GM15510 (cell line): Measurements from ENCODE around the gene OSBPL2.

Experiments used
- POLR2A ChIP-seq: IDR thresholded peaks from 3 replicates; pipeline ENCODE4 v1.6.1; 2011; ENCODE audit warnings: borderline replicate concordance; ENCODE audit not compliant: insufficient read length; ENCODE audit errors: extremely low read depth

OSBPL2 gene

DNA sequence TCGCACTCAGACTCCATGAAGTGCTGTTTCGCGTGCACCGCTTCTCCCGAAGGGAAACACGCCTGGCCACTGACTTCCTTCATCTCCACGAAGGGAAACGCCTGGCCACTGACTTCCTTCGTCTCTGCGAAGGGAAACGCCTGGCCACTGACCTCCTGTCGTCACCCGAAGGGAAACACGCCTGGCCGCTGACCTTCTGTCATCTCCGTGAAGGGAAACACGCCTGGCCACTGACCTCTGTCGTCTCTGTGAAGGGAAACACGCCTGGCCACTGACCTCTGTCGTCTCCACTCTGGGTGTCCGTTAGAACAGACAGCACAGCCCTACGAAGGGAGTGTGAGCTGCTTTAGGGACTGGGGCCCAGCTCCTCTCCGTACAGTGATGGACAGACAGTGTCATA lies 47.4 kb downstream of the OSBPL2 start:
- TF ChIP-seq POLR2A = no peak

DNA sequence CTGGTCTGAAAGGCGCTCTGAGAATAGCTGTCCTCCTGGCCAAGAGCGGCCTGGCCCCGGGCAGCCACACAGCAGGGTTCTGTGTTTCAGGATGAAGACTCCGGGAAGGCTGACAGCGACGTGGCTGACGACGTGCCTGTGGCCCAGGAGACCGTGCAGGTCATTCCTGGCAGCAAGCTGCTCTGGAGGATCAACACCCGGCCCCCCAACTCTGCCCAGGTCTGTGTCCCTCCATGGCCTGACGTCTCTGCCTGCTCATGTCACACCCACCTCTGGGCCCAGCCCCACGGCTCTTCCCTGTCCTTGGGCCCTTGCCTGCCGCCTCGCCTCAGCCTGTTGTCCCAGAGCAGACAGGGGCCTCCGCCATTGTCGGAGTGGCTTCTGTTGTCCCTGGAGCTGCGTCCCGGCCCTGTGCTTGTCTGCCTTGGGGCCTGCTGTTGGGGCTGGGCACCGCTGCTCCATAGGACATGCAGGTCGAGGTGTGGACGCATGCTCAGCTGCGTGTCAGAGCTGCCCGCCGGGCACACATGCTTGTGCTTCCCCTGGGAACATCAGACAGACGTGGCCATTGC lies 48.3 kb downstream of the OSBPL2 start:
- TF ChIP-seq POLR2A = no peak

DNA sequence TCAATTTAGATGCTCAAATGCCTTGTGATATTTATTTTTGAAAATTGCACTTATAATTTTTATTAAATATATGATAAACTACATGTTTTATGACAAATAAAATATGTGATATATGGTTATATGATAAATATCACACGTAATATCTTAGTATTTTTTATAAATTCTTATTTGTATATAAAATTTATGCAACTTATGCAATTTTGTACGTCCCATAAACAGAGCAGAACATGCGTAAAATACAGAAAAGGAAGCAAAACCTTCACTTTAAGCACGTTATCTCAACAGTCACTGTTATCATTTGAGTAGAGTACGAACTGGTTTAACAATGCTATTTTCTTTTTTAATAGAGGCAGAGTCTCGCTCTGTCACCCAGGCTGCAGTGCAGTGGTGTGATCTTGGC lies 48.8 kb downstream of the OSBPL2 start:
- TF ChIP-seq POLR2A = no peak

DNA sequence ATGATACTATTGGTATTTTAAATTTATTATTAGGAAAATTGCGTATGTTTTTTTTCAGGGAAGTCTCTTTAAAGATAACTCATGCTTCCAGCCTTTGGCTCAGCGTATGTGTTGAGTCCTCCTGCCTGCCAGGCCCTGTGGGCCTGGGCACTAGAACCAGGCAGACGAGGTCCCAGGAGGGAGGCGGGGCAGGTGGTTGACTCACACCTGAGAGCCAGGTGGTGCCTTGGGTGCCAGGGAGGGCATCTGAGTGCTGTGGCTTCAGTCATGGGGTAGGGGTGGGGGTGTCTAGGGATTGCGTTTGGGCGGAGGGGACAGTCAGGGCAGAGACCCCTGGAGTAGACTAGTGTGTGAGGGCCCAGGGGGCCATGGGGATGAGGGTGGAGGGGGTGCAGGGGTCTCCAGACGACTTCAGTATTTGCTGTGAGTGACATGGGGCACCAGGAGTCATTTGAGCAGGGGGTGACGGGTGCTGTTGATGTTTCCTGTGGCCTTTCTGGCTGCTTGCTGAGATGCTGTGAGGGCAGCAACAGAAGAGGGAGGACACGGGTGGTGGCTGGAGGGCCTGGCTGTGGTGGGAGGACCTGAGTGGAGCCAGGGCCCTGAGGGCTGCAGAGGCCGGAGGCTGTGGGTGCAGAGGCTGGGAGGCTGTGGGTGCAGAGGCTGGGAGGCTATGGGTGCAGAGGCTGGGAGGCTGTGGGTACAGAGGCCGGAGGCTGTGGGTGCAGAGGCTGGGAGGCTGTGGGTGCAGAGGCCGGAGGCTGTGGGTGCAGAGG lies 49.6 kb downstream of the OSBPL2 start:
- no peak for TF ChIP-seq POLR2A

DNA sequence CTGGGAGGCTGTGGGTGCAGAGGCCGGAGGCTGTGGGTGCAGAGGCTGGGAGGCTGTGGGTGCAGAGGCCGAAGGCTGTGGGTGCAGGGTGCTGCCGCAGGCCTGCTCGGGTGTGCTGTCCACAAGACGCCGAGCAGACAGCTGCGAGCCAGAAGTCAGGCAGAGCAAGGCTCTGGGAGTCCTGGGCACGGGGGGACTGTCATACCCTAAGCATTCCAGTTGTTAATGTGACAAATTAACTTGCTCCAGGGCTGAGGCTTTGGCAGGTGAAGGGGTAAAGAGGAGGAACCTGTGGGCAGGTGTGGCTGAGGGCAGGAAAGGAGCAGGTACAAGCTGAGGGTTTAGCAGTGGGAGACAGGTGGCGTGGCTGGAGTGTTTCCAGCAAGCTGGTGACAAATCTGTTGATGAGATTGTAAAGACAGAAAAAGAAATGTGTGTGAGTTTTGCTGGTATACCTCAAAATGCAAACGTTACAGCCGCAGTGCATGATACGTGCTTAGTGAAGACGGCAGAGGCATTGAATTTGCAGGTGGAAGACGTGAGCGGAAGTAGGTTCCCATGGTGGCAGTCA lies 50.3 kb downstream of the OSBPL2 start:
- no peak for TF ChIP-seq POLR2A

DNA sequence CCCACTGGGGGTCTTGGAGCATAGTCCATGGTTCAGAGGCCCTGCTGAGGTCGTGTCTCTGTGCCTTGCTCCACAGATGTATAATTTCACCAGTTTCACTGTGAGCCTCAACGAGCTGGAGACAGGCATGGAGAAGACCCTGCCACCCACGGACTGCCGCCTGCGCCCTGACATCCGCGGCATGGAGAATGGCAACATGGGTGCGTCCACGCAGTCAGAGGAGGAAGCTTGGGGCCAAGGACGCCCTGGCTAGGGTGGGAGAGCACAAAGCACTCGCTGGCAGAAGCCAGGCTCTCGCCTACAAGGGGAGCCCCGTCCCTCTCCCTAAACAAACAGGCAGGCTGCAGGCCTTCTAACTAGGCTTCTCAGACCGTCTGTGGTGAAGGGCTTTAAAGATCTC lies 50.8 kb downstream of the OSBPL2 start:
- no peak for TF ChIP-seq POLR2A

DNA sequence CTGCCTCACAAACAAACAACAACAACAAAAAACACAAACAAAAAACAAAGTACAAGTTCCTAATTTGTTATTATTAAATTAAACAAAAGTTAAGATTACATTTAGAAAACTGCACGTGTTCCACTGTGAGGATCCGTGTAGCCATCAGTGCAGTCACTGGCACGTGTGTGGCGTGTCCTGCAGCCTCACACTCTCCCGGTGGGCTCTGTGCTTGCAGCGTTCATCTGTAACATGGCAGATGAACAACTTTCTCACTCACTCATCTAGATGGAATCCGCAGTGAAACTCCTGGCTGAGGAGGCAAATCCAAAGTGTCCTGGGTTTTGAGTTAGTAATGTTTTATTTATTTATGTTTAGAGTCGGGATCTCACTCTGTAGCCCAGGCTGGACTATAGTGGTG lies 51.6 kb downstream of the OSBPL2 start:
- no peak for TF ChIP-seq POLR2A

DNA sequence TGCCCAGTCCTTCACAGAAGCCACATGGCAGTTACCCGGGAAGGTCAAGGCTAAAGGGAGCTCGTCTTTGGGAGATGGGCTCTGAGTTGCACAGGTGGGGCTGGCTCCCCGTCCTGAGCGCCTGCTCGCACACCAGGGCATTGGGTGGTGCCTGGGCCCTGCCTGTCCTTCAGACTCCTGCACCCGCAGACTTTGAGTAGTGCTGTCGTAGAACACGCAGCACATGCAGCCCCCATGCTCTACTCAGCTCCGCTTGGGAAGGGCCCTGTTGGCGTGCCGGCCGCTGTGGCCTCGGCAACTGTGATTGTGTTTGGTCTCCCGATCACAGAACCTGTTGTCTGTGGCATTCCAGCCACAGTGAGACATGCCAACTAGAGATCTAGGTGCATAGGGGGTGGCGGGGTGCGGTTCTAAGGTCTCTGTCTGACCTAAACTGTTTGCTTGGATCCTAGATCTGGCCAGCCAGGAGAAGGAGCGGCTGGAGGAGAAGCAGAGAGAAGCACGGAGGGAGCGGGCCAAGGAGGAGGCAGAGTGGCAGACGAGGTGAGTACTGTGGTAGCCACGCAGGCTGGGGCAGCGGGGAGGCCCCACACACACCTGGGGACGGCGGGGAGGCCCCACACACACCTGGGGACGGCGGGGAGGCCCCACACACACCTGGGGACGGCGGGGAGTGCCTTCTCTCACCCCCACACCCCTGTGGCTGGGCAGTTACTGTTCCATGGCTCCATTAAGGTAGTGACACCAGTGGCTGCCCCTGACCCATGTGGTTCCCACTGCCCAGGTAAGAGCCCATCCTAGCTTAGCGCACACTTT lies 53.1 kb downstream of the OSBPL2 start:
- TF ChIP-seq POLR2A = no peak

DNA sequence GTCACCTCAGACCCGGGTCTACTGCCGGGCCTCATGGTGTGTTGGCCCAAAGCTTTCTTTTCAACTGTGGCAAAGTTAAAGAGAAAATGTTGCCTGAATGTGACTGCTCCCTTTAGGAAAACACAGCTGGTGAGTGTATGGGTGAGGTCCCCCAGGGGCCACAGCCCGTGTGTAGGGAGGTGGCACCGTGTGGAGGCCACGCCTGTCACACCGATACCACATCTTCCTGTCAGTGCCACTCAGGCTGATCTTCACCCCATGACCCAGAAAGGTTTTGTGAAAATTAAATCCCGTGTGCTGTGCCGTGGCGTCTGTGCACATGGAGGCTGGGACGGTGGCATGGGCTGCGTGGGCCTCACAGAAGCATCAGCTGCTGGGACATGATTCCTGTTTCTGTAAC lies 53.8 kb downstream of the OSBPL2 start:
- no peak for TF ChIP-seq POLR2A

DNA sequence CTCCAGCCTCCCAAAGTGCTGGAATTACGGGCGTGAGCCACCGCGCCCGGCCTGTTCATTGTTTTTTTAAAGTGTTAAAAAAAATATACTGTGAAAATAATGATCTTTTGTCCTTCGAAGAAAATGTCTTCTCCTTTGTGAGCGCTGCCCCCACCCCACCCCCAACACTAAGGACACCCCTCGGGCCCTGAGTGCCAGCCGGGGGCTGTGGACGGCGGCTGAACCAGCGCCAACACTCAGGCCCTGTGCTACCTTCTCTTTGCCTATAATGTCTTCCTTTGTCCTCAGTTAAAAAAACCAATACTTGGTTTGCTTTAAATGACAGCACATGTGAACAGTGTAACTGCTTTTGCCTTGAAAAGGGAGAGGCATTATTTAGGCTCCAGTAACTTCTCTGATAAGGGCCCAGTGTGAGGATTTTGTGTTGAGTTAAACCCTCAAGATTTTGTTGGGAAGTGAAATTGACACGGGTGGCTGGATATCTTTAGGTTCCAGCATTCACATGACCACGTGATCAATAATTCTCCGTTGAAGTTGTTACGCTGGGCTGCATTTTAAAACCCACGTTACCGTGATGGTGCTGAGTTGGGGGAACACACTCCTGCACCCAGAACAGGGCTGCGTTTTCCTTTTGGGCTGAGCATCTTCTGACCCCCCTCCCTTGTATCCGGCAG lies 54.9 kb downstream of the OSBPL2 start:
- TF ChIP-seq POLR2A = no peak

DNA sequence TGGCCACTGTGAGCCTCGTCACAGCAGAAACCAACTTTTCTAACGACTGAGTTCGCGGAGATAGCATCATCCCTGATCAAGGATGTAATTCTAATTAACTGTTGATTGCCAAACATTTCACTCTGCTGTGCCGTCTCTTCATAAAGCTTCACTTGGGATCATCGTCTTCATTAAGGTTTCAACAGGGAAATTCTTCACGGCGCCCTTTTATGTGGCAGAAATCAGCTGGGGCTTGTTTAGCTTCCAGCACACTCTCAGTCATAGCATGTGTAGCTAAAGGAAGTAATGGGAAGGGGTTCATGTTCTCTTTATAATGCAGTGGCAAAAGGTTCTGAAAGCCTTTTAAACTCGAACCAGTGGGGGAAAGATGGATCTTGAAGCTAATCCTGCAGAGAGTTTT lies 55.6 kb downstream of the OSBPL2 start:
- no peak for TF ChIP-seq POLR2A

DNA sequence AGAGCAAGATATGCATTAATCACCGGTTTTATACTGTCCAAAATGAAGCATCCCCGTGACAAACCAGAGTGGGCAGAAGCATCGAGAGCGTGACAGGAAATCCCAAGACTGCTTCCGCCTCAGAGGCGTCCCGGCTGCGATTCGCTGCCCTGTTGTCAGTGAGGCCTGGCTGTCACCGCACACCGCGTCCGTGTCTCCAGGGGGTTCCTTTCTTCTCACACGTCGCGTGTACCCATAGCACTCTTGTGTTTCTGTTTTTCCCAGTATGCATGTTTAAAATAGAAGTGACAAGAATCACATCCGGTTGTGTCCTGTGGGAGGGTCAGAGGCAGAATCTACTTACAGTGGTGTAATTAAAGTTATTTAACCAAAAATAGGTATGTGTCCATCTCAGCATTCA lies 56.2 kb downstream of the OSBPL2 start:
- TF ChIP-seq POLR2A = no peak

DNA sequence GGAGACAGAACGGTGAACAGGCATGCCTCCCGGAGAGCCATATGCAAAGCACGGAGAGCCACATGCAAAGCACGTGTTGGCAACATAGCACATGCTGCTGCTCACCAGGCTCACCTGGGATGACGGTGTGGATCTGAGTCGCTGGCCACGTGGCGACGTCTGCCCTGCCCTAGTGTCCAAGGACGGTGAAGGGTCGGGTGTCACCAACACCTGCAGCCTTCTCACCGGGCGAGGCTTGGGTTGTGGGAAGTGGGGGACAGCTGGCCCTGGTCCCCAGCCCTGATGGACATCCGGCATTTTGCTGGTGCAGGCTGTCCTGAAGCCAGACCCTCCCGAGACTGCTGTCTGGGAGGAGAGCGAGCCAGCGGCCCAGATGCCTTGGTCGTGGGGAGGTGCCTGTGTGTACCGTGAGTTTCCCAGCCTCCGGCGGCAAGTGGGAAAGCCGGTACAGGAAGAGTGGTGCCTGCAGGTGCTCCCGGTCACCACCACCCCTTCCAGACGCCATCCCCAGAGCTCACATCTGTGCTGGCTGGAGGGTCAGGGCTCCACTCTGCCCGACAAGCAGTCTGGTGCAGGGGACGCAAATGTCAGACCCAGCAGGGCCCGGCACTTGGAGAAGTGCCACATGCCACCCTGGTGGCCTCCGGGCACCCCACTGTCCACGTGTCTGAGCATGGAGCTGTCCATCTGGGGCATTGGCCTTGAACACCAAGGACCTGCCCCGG lies 58.6 kb downstream of the OSBPL2 start:
- no peak for TF ChIP-seq POLR2A
